ENCODE data around the gene ANKMY1. TPM values are rescaled to one million over a fixed set of nuclear protein-coding genes. Genes with fewer than 3 reads are reported as not detected.

Gene ANKMY1
- total and polyA plus RNA-seq, 12 donors, result 1.9 to 15.6 (median 5.3) TPM

DNA sequence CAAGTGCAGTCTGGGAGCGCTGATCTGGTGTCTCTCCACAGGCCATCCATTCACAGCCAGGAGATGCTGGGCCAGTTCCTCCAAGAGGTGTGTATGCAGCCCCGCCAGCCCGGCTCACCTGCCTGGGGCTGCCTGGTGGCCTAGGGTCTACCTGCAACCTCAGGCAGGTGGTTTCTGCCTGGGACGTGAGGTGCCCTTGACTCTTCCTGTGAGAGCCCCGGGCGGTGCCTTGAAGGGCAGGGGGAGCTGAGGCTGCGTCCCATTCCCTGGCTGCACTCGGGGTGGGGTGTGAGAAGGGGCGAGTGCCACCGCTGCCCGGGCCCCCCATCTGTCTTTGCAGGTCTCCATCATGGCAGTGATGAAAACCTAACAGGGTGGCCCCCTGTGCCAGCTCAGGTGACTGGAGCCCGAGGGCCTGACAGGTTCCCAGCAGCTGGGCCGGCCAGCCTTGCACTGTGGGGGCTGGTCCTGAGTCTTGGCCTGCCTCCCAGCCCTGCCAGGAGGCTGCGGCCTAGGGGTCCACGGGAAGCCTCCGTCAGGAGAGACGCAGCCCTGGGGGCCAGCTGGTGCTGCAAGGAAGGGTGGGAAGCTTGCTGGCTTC lies 40.6 kb upstream of the ANKMY1 start:
- TF ChIP-seq, protein P1, sequence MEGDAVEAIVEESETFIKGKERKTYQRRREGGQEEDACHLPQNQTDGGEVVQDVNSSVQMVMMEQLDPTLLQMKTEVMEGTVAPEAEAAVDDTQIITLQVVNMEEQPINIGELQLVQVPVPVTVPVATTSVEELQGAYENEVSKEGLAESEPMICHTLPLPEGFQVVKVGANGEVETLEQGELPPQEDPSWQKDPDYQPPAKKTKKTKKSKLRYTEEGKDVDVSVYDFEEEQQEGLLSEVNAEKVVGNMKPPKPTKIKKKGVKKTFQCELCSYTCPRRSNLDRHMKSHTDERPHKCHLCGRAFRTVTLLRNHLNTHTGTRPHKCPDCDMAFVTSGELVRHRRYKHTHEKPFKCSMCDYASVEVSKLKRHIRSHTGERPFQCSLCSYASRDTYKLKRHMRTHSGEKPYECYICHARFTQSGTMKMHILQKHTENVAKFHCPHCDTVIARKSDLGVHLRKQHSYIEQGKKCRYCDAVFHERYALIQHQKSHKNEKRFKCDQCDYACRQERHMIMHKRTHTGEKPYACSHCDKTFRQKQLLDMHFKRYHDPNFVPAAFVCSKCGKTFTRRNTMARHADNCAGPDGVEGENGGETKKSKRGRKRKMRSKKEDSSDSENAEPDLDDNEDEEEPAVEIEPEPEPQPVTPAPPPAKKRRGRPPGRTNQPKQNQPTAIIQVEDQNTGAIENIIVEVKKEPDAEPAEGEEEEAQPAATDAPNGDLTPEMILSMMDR (IDR thresholded peaks at IDR 0.05), result no peak
- Histone ChIP-seq H3K27me3 (no peaks in the 10 kb centered on the region), H3K36me3 (peaks cover 0 to 74% (median 8%) of the 10 kb centered on the region in 9 donors), H3K9me3 (no peaks in the 10 kb centered on the region), H3K4me1 (peaks cover 3 to 40% (median 20%) of the 10 kb centered on the region in 9 donors), H3K4me3 (no peak overlapping the region), H3K27ac (no peak overlapping the region)
- ATAC-seq (no peak), DNase-seq (peak in 1 of 2 donors; percentile 11)
- intact Hi-C loops (cut with DNase I), result loop anchor here in 1 of 10 donors (5.0 kb wide), 1 partner anchor 36 kb away; the partner anchor contains the start of gene DUSP28
- 89 to 94% methylated on average over 17 of the region's 17 CpGs for WGBS, 2 donors

DNA sequence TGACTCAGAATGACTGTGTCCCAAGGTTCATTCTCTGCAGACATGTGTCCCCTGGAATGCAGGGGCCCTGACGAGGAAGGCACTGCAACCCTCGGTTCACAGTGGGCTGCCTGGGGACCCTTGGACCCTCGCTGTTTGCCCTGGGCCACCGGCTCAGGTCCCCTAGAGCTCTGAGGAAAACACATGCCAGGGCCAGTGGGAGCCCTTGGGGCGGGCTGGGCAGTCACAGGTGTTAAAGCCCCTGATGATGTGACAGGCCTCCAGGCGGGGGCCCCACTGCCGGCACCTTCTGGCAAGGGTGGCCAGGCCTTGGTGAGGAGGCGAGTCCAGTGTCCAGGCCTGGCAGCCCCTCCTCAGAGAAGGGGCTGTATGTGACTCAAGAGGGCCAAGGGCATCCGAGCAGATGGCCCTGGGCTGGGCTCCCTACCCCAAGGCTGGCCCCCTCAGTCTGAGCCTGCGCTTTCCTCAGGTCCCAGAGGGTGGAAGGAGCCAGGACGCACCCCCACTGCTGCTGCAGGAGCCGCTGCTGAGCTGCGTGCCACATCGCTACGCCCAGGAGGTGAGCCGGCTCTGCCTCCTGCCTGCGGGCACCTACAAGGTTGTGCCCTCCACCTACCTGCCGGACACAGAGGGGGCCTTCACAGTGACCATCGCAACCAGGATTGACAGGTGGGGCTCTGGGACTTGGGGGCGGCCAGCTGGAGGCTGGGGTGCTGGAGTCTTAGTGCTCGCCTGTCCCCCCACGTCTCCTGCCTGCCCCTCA lies 39.8 kb upstream of the ANKMY1 start:
- H3K4me1 ChIP-seq, result peaks cover 3 to 46% (median 20%) of the 10 kb centered on the region in 9 donors
- ATAC-seq (no peak), DNase-seq (peak in 1 of 2 donors; percentile 9)
- intact Hi-C loops (cut with DNase I), result loop anchor here in 1 of 10 donors (5.0 kb wide), 1 partner anchor 35 kb away; the partner anchor contains the start of gene DUSP28
- no peak overlapping the region for H3K4me3 ChIP-seq
- H3K27ac ChIP-seq, result no peak overlapping the region
- no peaks in the 10 kb centered on the region for H3K9me3 ChIP-seq
- peaks cover 0 to 82% (median 8%) of the 10 kb centered on the region in 9 donors for H3K36me3 ChIP-seq
- H3K27me3 ChIP-seq, result no peaks in the 10 kb centered on the region
- TF ChIP-seq, protein P1 (IDR thresholded peaks at IDR 0.05), result no peak
- 87 to 89% methylated on average over 22 of the region's 22 CpGs for WGBS, 2 donors

DNA sequence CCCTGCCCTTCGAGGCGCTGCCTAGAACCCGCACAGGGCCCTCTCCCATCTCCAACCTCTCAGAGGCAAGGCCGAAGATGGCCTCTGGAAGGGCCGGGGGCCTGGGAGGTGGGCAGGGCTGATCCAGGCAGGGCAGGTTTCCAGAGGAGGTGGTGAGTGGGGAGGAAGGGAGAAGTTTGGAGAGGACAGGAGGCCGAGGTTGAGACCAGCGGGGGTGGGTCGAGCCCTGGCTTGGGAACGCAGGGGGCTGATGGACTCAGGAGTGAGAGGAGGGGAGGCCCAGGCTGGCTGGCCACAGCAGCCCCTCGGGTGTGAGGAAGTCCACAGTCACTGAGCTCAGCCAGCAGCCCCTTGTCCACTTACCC lies 39.2 kb upstream of the ANKMY1 start:
- Histone ChIP-seq H3K27ac (peak overlapping the region in 1 of 10 donors; percentile 54), H3K27me3 (no peaks in the 10 kb centered on the region), H3K36me3 (peaks cover 0 to 88% (median 8%) of the 10 kb centered on the region in 9 donors), H3K4me3 (peak overlapping the region in 1 of 10 donors; percentile 14), H3K9me3 (no peaks in the 10 kb centered on the region), H3K4me1 (peaks cover 3 to 46% (median 20%) of the 10 kb centered on the region in 9 donors)
- intact Hi-C loops (cut with DNase I), result loop anchor here in 1 of 10 donors (5.0 kb wide), 1 partner anchor 35 kb away; the partner anchor contains the start of gene DUSP28
- ATAC-seq (peak in 1 of 8 donors; percentile 0), DNase-seq (no peak)
- 49 to 74% methylated on average over 10 of the region's 10 CpGs for WGBS, 2 donors
- TF ChIP-seq, protein P1 (IDR thresholded peaks at IDR 0.05), result no peak

DNA sequence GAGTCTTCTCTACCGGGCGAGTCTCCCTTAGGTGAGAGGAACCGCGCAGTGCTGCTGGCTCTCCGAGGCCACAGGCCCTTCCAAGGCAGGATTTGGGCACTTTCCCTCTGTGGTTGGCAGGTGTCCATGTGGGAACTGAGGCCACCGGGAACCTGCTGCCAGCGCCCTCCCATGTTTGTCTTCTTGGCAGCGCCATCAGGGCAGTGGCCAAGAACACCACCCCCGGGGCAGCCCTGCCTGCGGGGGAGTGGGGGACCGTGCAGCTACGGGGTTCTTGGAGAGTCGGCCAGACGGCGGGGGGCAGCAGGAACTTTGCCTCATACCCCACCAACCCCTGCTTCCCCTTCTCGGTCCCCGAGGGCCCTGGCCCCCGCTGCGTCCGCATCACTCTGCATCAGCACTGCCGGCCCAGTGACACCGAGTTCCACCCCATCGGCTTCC lies 38.7 kb upstream of the ANKMY1 start:
- intact Hi-C loops (cut with DNase I), result loop anchor here in 1 of 10 donors (5.0 kb wide), 1 partner anchor 34 kb away; the partner anchor contains the start of gene DUSP28
- Histone ChIP-seq H3K4me1 (peaks cover 3 to 46% (median 20%) of the 10 kb centered on the region in 9 donors), H3K4me3 (peak overlapping the region in 2 of 10 donors; percentile 3 to 14), H3K9me3 (no peaks in the 10 kb centered on the region), H3K36me3 (peaks cover 0 to 90% (median 8%) of the 10 kb centered on the region in 9 donors), H3K27me3 (no peaks in the 10 kb centered on the region), H3K27ac (peak overlapping the region in 8 of 10 donors; percentile 35 to 79 (median 68))
- TF ChIP-seq, protein P1 (IDR thresholded peaks at IDR 0.05), result no peak
- ATAC-seq (peak; percentile 57 to 83 (median 74)), DNase-seq (peak; percentile 75 to 83)
- 51 to 67% methylated on average over 22 to 23 of the region's 23 CpGs for WGBS, 2 donors
